ENCODE measurements around the gene CDRT4. TPM values are rescaled to one million over a fixed set of nuclear protein-coding genes. Genes with fewer than 3 reads are reported as not detected.
"Not testable (repeated sequence)": the region's sequence is repeated elsewhere in the genome, so short reads cannot be mapped to it uniquely, and the experiment has no call there.

The CDRT4 gene
- 10 to 100 TPM in 1 of 3 donors, 1 to 10 TPM in 2; 1.9 to 11.6 (median 4.4) TPM for polyA plus RNA-seq (ENCODE audit: insufficient read length in 3 of 3)
- long read RNA-seq, donor 1, partial matches to known transcripts = 0 of 1 reads
- long read RNA-seq, donor 1, other reads (novel, unspliced or antisense) = 0 of 1 reads
- long read RNA-seq, donor 2 = 0 reads
- long read RNA-seq, donor 3 = 0 reads
- long read RNA-seq, donor 4, partial matches to known transcripts = 0 of 4 reads
- long read RNA-seq, donor 4, other reads (novel, unspliced or antisense) = 0 of 4 reads
- long read RNA-seq, donor 5 = 0 reads
- long read RNA-seq, donor 6, partial matches to known transcripts = 0 of 2 reads
- long read RNA-seq, donor 6, other reads (novel, unspliced or antisense) = 0 of 2 reads
- long read RNA-seq, donor 7, partial matches to known transcripts = 0 of 1 reads
- long read RNA-seq, donor 7, other reads (novel, unspliced or antisense) = 0 of 1 reads
- long read RNA-seq, donor 8 = 0 reads
- long read RNA-seq, donor 9 = 0 reads
- long read RNA-seq, donor 10 = 0 reads
- long read RNA-seq, donor 11, partial matches to known transcripts = 0 of 1 reads
- long read RNA-seq, donor 11, other reads (novel, unspliced or antisense) = 0 of 1 reads
- long read RNA-seq, donor 12, partial matches to known transcripts = 0 of 2 reads
- long read RNA-seq, donor 12, other reads (novel, unspliced or antisense) = 0 of 2 reads
- long read RNA-seq, donor 13 = 0 reads
- long read RNA-seq, donor 14, partial matches to known transcripts = 0 of 1 reads
- long read RNA-seq, donor 14, other reads (novel, unspliced or antisense) = 0 of 1 reads
- long read RNA-seq, donor 15 = 0 reads
- long read RNA-seq, donor 16, transcript CDRT4-203 (3 exons, 632 nt) = major isoform, 6 of 6 reads
- long read RNA-seq, donor 16, partial matches to known transcripts = 0 of 6 reads
- long read RNA-seq, donor 16, other reads (novel, unspliced or antisense) = 0 of 6 reads

DNA sequence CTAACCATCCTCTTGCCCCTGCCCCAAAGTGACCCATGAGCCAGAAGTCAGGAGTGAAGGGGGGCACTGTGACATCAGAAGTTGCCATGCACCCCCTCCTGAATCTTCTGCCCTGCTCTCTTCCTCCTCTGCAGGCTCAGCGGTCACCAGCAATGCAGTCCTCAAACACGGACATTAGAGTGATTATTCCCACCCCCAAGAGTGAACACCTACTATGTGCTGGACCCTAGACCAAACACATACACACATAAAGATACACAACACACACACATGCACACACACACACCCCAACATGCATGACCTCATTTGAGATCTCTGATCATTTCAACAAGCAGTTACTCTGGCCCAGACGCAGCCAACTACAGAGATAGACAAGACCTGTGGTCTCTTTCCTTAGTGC, at the start of gene CDRT4:
TSS of gene CDRT4 (minus strand) at position 30 of the 400 bp plus-strand sequence. CDS start 27,383 bp downstream, outside the sequence.
- no peak for DNase-seq (ENCODE audit: extremely low read depth in 1 of 11, low read depth in 9 of 11, low spot score in 4 of 11)

DNA sequence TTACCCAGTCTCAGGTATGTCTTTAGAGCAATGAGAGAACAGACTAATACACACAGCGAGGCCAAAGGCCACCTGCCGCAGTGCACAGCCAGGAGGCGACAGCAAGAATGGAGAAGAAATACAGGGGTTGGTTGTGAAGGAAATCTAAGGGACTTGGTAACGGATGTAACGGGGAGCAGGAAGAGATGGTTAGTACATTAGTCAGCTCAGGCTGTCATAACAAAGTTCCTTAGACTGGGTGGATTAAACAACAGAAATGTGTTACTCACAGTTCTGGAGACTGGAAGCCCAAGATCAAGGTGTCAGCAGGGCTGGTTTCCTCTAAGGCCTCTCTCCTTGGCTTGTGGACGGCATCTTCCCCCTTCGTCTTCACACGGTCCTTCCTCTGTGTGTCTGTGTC, 48.7 kb upstream of the CDRT4 start:
- DNase-seq (ENCODE audit: extremely low read depth in 1 of 11, low read depth in 9 of 11, low spot score in 4 of 11) = no peak

DNA sequence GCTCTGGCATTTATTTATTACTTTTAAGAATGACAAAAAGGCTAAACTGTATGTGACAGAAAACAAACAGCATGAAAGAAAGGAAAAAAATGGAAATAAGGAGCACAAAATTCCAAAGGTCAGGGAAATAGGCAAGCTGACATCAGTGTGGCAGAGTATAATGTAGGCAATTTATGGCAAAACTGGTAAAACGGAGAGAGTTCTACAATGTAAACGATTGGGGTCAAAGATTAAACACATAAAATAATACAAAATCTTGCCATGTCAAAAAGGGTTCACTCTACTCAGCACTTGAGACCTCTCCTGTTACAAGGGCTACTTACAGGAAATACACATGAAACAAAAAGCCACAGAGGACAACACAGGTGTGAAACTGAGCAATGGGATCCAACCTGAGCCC, 47.0 kb upstream of the CDRT4 start:
- DNase-seq (ENCODE audit: extremely low read depth in 1 of 11, low read depth in 9 of 11, low spot score in 4 of 11) = no peak

DNA sequence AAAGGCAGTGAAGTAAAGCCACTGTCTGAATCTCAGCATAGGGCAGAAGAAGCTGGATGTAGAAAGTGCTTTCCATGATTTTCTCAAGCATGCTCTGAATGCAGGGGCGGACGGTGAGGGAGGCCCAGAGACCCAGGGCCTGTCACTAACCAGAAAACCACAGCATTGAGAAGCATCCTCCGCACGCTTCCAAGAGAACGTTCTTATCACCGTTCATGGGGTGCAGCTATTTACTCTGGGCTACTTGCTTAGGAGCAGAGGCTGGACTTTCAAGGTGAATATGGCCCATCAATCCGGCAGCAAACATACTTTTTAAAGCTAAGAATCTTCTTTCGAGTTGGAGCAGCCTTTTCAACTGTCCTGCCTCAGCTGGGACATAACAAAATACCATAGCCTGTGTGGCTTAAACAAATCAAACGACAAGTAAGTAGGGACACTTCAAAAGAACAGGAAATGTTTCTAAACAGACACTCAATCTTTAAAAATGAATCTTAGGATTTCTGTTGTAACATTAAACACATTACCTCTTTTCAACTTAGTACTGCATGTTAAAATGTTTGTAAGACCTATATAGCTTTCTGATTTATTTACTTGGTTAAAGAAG, 46.5 kb upstream of the CDRT4 start:
- DNase-seq (ENCODE audit: extremely low read depth in 1 of 11, low read depth in 9 of 11, low spot score in 4 of 11) = no peak

DNA sequence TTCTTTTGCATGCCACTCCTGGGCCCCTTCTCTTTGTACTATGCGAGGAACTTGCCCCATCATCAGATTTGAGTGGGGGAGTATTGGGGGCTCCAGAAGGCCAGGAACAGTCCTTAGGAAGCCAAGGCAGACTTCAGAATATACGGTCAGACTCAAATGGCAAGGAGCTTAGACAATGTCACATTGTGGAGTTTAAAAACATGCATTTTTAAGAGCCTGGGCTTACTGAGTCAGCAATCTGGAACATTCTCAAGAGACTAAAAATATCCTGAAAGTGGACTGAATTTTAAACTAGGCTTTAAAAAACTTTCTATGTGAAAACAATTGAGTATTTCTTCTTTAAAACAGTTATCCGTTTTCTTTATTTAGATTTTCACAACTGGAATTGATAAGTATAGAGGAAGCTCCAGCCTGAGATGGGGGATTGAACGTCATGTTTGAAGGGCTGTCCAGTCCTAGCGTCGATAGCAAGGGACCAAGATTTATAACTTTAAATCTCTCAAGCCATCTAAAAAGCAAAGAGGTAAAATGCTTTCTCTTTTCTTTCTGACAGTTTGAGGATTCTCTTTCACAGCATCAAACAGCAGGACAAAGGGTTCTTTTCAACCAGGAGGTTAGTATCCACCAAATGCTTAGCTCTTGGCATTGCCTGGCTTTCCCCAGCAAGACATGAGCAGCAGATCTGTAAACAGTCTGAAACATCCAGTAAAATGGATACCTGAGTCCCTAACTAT, 45.8 kb upstream of the CDRT4 start:
- DNase-seq (ENCODE audit: extremely low read depth in 1 of 11, low read depth in 9 of 11, low spot score in 4 of 11) = no peak

DNA sequence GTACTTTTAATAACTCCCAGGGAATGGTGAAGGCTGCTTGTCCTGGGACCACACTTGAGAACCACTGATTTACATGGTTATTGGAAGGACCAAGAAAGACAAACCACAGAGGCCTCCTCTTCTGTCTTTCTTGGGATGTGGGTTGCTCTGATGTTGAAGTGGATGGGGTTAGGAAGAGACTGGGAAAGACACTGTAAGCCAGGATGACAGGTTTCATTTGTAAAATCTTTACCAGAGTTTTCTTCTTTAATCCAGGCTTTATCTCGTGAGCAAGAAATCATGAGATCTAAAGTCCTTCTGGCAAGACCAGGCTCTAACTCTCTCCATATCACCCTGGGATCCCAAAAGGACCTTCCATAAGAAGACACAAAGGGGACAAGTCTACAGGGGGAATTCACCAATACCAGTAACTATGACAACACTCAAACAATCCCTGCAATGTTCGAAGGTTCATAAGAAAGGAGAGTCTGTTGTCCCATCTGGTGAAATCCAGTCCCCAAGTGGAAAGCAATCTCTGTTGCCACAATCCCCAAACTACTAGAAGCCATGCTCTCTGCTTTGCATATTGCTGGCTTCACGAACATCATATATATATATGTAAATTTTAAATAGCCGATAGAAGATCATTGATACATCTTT, 44.8 kb upstream of the CDRT4 start:
- DNase-seq (ENCODE audit: extremely low read depth in 1 of 11, low read depth in 9 of 11, low spot score in 4 of 11) = no peak

DNA sequence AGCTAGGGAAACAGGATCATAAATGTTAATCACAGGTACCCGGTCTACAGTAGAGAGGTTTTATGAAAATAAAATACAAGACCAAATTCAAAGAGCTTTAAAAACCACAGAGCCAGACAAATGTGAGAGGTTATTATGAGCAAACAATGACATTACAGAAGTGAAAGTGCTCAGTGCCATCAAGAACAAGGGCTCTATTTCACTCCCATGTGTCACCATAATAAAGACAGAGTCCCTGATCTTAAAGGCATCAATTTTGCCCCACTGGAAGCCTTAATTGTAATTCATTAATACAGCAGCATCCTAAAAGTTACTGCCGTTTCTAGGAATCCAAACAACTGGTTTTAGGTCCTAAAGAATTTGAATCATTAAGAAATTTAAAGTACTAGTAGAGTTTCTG, 43.7 kb upstream of the CDRT4 start:
- no peak for DNase-seq (ENCODE audit: extremely low read depth in 1 of 11, low read depth in 9 of 11, low spot score in 4 of 11)

DNA sequence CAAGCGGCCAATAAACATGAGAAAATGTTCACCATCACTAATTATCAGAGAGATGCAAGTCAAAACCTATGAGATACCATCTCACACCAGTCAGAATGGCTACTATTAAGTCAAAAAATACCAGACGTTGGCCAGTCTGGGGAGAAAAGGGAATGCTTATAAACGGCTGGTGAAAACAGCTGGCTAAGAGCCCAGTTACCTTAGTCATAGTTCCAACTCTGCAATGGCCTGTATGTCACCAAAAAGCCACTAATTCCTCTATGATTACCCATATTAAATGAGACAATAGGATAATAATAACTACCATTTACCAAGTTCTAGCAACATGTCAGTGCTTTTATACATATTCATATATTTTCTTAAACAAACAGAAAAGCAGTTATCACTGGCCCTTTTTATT, 42.9 kb upstream of the CDRT4 start:
- DNase-seq (ENCODE audit: extremely low read depth in 1 of 11, low read depth in 9 of 11, low spot score in 4 of 11) = no peak

DNA sequence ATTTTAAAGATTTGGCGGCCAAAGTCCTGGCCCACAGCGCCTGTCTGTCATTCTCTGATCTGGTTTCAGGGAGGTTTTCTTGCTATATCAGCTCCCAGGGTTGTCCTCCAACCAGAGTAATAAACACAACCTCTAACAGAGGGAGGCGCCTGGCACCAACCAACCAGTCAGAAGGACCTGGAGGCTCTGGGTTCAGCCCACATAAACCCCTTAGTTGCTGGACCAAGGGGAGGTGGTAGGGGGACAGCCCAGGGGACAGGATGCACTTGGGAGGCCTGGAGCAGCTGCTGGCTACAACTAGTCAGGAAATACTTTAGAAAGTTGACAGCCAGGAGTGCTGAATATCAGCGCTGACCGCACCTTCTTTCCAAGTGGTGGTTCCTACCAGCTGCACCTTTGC, 41.7 kb upstream of the CDRT4 start:
- DNase-seq (ENCODE audit: extremely low read depth in 1 of 11, low read depth in 9 of 11, low spot score in 4 of 11) = no peak

DNA sequence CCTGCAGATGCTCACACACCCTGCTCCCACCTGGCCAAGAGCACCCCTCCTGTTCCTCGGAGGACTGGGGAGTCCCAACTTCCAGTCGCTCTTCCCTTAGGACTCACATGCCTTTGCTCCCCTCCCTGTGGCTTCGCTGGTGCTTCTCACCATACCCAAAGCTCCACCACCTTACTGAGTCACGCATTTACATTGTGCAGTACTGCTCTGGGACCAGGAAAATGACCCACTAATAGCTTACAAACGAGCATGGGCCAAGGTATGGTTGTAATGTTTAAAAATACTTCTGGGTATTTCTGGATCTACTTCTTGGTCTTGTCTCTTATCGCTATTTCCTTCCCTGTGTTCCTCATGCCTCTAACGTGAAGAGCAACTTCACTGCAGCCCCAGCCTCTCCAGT, 41.0 kb upstream of the CDRT4 start:
- no peak for DNase-seq (ENCODE audit: extremely low read depth in 1 of 11, low read depth in 9 of 11, low spot score in 4 of 11)

DNA sequence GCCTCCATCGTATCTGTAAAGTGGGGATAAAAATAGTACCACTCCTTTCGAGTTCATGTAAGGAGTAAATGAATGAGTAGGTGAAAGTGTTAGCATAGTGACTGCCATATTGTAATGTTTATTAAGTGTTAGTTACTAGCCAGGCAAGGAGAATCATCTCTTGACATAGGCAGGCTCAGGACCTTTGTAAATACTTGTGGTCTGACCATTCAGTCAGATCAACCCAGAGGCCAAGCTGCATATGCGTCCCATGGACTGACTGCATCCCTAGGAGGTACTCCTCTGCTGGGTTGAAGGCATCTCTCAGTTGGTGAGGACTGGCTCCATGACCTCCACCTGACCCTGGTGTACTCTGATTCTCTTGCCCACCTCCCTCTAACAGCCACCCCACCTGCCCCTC, 40.5 kb upstream of the CDRT4 start:
- DNase-seq (ENCODE audit: extremely low read depth in 1 of 11, low read depth in 9 of 11, low spot score in 4 of 11) = no peak

DNA sequence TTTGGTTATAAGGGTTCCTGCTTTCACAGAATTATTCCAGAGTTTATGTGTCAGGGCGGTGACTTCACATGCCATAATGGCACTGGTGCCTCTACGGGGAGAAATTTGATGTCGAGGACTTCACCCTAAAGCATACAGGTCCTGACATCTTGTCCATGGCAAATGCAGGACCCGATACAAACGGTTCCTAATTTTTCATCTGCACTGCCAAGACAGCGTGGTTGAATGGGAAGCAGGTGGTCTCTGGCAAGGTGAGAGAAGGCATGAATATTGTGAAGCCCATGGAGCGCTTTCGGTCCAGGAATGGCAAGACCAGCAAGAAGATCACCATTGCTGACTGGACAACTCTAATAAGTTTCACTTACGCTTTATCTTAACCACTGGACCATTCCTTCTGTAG, 39.6 kb upstream of the CDRT4 start:
- no peak for DNase-seq (ENCODE audit: extremely low read depth in 1 of 11, low read depth in 9 of 11, low spot score in 4 of 11)

DNA sequence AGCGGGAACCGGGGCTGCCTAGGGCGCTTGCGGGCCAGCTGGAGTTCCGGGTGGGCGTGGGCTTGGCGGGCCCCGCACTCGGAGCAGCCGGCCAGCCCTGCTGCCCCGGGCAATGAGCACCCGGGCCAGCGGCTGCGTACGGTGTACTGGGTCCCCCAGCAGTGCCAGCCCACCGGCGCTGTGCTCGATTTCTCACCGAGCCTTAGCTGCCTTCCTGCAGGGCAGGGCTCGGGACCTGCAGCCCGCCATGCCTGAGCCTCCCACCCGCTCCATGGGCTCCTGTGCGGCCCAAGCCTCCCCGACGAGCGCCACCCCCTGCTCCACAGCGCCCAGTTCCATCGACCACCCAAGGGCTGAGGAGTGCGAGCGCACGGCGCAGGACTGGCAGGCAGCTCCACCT, 38.3 kb upstream of the CDRT4 start:
- DNase-seq (ENCODE audit: extremely low read depth in 1 of 11, low read depth in 9 of 11, low spot score in 4 of 11) = not testable (repeated sequence)

DNA sequence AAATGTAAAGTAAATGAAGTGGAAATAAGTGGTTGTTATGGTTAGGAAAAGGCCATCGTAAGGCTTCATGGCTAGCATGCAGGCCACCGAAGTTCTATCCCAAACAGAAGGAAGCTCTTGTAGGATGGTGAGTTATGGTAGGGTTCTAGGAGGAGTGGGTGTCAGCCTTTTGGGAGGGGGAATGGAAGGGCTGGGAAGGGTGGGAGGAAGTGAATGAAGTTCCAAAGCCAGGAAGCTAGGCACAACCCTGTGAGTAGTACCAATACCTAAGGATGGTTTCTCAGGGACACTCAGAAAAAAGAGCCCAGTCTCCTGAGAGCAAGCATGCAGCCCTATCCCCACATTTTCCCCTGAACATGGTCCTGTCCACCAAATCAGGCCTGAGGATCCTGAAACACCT, 36.3 kb upstream of the CDRT4 start:
- no peak for DNase-seq (ENCODE audit: extremely low read depth in 1 of 11, low read depth in 9 of 11, low spot score in 4 of 11)

DNA sequence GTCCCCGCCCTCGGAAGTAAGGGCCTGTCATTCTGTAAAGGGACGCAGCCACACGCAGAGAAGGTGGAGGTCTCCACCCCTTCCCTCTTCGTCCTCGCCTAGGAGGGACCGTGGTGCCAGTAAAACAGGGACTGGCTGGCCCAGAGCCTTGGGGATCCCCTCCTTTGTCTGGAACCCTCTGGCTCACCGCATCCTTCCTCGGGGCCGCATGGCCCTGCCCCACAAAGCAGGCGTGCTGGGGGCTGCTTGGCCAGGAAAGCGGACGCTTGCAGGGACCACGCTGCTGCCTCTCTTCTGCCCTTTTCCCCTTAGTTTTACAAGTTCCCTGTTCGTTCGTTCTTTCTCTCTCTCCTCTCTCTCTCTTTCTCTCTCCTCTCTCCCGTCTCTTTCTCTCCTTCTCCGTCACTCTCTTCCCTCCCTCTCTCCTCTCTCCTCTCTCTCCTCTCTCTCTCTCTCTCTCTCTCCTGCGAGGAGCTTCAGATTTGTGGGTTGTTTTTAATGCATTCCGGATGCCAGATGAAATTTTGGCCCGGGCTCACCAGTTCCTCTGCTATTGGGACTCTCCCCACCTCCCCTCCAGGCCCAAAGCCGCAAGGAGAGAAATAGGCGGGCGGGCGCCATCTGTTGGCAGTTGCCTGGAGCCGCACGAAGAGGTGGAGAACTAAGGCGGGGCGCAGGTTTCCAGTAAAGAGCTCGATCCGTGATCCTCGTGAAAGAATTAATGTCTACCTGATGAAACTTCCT, 35.1 kb upstream of the CDRT4 start:
- DNase-seq (ENCODE audit: extremely low read depth in 1 of 11, low read depth in 9 of 11, low spot score in 4 of 11) = peak in 9 of 11 donors; percentile 65 to 87 (median 77)

DNA sequence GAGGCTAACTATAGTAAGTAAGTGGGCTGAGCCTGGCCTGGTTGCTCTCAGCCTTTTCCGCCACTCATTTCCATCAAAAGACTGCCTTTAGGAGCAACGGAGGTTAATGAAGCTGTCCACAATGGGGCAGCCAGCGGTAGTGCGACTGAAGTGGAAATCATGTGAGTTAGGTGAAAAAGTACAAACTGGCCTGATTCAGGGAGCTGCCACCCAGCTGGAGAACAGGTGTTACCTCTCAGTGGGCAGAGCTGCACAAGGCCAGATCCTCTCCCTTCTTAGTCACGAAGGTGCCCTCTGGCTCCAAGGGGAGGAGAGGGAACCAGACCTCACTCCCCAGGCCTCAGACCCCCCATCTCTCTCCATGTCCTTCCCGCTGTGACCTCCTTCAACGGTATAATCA, 34.4 kb upstream of the CDRT4 start:
- DNase-seq (ENCODE audit: extremely low read depth in 1 of 11, low read depth in 9 of 11, low spot score in 4 of 11) = no peak

DNA sequence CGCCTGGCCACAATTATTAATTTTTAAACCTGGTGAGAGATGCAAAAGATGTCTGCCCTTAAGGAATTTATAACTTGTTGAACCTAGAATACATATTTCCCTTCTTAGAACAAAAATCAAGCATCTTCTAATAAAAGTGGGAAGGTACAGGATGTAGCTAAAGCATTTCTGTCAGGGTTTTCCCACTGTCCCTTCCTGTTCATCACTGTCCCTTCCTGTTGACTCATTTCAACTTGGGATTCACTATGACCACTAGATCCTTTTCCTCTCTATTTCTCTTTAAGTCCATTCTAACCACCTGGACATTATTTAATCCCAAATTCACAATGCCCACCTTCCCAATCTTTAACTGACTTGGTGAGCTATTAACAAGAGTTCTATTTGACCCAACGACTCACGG, 33.9 kb upstream of the CDRT4 start:
- DNase-seq (ENCODE audit: extremely low read depth in 1 of 11, low read depth in 9 of 11, low spot score in 4 of 11) = no peak

DNA sequence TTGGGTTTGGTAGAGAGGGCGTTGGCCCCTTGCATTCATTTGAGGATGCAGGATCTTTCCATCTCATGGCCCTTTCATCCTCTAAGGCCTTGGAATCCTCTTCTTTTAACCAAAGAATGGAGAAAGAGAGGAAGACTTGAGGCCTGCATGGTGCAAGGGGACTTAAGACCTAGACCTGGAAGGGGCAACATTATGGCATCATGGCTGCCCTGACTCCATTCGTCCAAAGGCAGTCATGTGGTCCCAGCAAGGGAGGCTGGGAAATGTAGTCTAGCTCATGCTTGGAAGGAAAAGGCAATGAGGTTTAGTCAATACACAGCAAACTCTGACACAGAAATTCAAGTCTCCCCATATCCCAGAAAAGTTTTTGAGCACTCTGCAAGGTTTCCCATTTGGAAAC, 30.7 kb upstream of the CDRT4 start:
- DNase-seq (ENCODE audit: extremely low read depth in 1 of 11, low read depth in 9 of 11, low spot score in 4 of 11) = no peak
